GM21619 (cell line): Measurements from ENCODE around the gene SPATA12.

Experiments
- ATAC-seq: cut with Tn5 transposase; IDR thresholded peaks from one replicate; pipeline ENCODE4 v1.9.1; 2021; ENCODE audit not compliant: unreplicated experiment

The SPATA12 gene

GRCh38 chr3:57052662-57053061 lies 7.8 kb upstream of the SPATA12 start:
- no peak for ATAC-seq

DNA sequence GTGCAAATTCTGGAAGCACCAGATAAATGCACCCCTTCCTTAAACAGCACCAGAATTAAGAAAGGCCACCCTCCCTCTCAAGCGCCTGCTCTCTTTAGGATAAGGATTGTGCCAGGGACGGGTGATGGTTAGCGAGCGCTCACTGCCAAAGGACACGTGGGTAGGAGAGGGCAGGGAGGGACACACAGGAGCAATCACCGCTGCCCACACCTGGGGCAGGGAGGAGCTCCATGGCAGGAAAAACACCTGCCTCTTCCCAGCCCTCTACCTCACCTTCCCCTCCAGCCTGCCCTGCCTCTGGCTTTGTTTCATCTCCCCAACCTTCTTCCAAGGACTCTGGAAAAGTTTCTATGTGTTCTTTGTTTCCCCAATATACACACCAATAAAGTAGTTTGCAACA lies 7.3 kb upstream of the SPATA12 start:
- no peak for ATAC-seq

DNA sequence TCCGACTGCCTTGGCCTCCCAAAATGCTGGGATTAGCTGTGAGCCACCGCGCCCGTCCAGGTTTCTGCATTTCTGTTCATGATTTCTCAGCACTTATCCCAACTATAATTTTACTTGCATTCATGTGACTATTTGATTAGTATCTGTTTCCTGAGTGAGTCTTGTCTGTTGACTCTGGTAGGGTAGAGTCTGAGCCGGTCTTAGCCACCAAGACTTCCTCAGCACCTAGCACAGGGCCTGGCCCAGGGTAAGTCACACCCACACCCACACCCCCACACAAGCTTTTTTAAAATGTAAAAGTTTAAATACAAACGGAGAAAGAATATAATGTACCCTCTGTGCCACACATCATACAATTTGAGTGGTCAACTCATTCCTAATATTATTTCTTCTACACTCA lies 3.1 kb upstream of the SPATA12 start:
- no peak for ATAC-seq

- ATAC-seq: no peak
These were observed 1.1 kb upstream of the SPATA12 start for GRCh38 chr3:57059411-57059810.

DNA sequence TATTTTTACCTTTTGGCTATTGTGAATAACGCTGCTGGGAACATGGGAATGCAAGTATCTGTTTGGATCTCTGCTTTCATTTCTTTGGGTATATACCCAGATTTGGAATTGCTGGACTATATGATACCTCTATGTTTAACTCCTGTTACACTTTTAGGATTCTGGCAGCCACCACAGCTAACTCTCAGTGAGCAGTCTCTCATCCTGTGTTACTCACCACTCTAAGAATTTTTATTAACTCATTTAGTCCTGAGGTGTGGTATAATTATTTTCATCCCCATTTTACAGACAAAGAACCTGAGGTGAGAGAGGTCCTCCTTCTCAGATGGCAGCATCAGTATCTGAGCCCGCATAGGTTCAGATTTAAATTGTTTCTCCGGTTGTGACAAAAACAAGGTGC lies 1.1 kb downstream of the SPATA12 start:
- ATAC-seq: no peak

DNA sequence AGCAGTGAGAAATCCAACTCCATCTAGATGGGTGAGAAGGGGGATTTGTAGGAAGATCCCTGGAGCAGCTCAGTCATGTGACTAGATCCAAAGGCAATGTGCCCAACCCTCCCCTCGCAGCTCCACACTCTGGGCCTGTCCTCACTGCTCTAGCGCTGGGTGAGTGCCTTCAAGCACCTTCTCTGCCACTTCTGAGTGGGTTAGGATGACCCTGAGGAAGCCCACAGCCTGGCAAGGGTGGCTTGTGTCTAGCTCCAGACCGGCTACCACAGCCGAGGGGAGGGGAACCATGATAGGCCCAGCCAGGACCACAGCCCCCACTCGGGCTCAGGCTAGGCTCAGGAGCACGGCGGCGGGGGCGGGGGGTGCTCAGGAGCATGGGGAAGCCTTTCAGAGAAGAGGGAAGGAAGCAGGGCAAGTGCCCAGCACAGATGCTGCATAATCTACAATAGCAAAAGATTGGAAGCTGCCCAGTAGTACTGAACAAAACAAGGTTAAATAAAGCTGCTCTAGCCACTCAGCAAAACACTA lies 1.7 kb downstream of the SPATA12 start:
- no peak for ATAC-seq

DNA sequence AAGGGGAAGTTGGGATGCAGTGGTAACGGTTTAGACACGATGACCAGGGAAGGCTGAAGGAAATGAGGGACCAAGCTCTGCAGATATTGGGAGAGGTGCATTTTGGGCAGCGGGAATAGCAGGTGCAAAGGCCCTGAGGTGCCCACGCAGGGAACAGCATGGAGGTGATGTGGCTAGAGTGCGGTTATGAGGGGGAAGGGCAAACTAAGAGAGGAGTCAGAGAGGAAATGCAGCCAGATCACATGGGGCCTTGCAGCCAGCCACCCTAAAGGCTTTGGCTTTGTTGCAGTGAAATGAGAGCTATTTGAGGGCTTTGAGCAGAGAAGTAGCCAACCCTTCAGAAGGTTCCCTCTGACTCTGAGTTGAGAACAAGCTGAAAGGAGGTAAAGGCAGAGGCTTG lies 2.6 kb downstream of the SPATA12 start:
- ATAC-seq: no peak

DNA sequence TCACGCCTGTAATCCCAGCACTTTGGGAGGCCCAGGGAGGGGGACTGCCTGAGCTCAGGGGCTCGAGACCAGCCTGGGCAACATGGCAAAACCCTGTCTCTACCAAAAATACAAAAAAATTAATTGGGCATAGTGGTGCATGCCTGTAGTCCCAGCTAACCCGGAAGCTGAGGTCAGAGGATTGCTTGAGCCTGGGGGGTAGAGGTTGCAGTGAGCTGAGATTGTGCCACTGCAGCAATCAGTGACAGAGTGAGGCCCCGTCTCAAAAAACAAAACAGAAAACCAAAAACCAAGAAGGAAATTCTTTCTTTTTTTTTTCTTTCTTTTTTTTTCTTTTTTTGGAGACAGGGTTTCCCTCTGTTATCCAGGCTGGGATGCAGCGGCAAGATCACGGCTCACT lies 3.5 kb downstream of the SPATA12 start:
- ATAC-seq: no peak

- no peak for ATAC-seq
These were observed 4.1 kb downstream of the SPATA12 start for GRCh38 chr3:57064572-57064971.

- no peak for ATAC-seq
These were observed 5.1 kb downstream of the SPATA12 start for GRCh38 chr3:57065588-57065987.

DNA sequence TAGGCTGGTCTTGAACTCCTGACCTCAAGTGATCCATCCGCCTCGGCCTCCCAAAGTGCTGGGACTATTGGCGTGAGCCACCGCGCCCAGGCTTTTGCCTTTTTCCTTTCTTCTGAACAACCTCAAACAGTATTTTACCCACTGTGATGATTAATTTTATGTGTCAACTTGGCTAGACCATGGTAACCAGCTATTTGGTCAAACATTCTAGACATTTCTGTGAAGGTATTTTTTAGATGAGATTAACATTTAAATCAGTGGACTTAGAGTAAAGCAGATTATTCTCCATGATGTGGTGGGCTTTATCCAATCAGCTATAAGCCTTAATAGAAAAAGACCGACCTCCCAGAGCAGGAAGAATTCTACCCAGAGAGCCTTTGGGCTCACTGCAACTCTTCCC lies 6.0 kb downstream of the SPATA12 start:
- ATAC-seq: no peak

GRCh38 chr3:57068437-57069089 lies 8.1 kb downstream of the SPATA12 start:
- ATAC-seq: peak; percentile 99

DNA sequence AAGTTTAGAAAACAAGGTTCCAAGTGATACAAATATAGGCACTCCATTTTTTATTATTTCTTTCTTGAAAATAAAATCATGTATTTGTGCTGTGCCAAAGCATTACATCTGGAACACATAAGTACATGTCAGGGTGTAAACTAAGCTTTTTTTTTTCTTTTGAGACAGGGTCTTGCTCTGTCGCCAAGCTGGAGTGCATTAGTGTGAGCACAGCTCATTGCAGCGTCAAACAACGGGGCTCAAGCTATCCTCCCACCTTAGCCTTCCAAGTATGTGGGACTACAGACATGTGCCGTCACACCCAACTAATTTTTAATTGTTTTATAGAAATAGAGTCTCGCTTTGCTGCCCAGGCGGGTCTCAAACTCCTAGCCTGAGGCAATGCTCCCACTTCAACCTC lies 9.0 kb downstream of the SPATA12 start:
- ATAC-seq: no peak

- ATAC-seq: no peak
These were observed 13.2 kb downstream of the SPATA12 start for GRCh38 chr3:57073628-57074027.

GRCh38 chr3:57074135-57074534 lies 13.7 kb downstream of the SPATA12 start:
- no peak for ATAC-seq

- ATAC-seq: no peak
These were observed 16.0 kb downstream of the SPATA12 start for GRCh38 chr3:57076422-57076951.

GRCh38 chr3:57077630-57078343 lies 17.3 kb downstream of the SPATA12 start:
- ATAC-seq: no peak

DNA sequence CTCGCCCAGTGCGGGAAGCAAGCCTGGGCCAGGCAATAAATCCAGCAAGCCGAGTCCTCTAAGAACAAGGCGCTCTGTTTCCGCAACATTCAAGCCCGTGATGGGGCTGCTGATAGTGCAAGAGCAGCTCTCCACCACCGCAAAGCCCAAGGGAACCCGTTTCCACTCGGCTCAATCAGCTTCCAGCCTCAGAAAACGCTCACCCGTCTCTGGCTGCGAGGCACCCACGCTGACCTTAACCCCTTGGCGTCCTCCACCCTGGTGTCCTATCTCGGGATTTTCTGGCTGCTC lies 17.8 kb downstream of the SPATA12 start:
- no peak for ATAC-seq

- no peak for ATAC-seq
These were observed 18.4 kb downstream of the SPATA12 start for GRCh38 chr3:57078635-57079473.

- no peak for ATAC-seq
These were observed 19.0 kb downstream of the SPATA12 start for GRCh38 chr3:57079474-57079831.

DNA sequence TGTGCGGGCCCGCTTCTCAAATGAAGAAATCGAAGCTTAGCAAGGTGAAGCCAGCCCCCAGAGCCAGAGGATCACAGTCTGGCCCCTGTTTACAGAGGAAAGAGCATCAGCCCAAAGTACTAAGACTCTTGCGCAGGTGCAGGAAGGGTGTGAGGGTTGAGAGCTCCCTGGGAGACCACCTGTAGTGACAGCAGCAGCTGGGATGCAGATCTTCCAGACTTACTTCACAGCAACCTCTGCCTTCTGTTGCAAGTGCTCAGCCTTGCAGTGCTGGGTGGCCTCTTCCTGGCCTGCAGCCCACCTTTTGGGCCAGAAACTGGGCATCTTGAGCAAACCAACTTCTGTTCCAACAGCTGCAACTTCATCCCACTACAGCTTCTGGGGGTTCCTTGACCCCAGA lies 19.7 kb downstream of the SPATA12 start:
- no peak for ATAC-seq

- no peak for ATAC-seq
These were observed 20.7 kb downstream of the SPATA12 start for GRCh38 chr3:57081173-57081572.
